Glutamatergic neuron (in vitro differentiated cells): ENCODE results near the gene PPDPF. TPM values are rescaled to one million over a fixed set of nuclear protein-coding genes. Genes with fewer than 3 reads are reported as not detected.

Source experiments
- DNase-seq: peaks from one replicate; pipeline ENCODE4 v3.0.0; 2022
- H3K27ac Mint-ChIP-seq: one replicate; pipeline ENCODE4 v1.8.0; 2020; ENCODE audit warnings: mild to moderate bottlenecking, mixed read lengths, inconsistent platforms; ENCODE audit not compliant: unreplicated experiment
- H3K27me3 Mint-ChIP-seq: one replicate; pipeline ENCODE4 v1.8.0; 2020; ENCODE audit warnings: mild to moderate bottlenecking, moderate library complexity, mixed read lengths, inconsistent platforms; ENCODE audit not compliant: unreplicated experiment
- H3K36me3 Mint-ChIP-seq: one replicate; pipeline ENCODE4 v1.8.0; 2020; ENCODE audit warnings: mild to moderate bottlenecking, mixed read lengths, inconsistent platforms; ENCODE audit not compliant: unreplicated experiment
- H3K4me1 Mint-ChIP-seq: one replicate; pipeline ENCODE4 v1.8.0; 2020; ENCODE audit warnings: mild to moderate bottlenecking, low read depth, mixed read lengths, inconsistent platforms; ENCODE audit not compliant: unreplicated experiment
- H3K4me3 Mint-ChIP-seq: one replicate; pipeline ENCODE4 v1.8.0; 2020; ENCODE audit warnings: mild to moderate bottlenecking, mixed read lengths, inconsistent platforms; ENCODE audit not compliant: unreplicated experiment
- H3K9me3 Mint-ChIP-seq: one replicate; pipeline ENCODE4 v1.8.0; 2020; ENCODE audit warnings: mild to moderate bottlenecking, moderate library complexity, mixed read lengths, inconsistent platforms; ENCODE audit not compliant: unreplicated experiment
- total RNA-seq: library from RNA; stranded (reverse); fragmentation: NEBNext Ultra II Directional; extraction: Animal tissue kit (Norgen Biotek cat#: 25700); gene quantifications from one replicate; pipeline ENCODE4 v1.2.1, GENCODE V29; 2021; ENCODE audit not compliant: unreplicated experiment
- TF ChIP-seq, protein P1 (sequence below): fragments of 200-600 bp; sonication (generic); IDR thresholded peaks from one replicate; pipeline ENCODE4 v1.5.0; 2021; ENCODE audit not compliant: partially characterized antibody, unreplicated experiment

PPDPF gene
- total RNA-seq, 1 donor from 2014 or later, result 293 TPM

GRCh38 chr20:63492518-63492917 is 28.0 kb upstream of the PPDPF start:
- Mint-ChIP-seq H3K4me3 (no peak overlapping the region), H3K36me3 (peaks cover 14% of the 10 kb centered on the region), H3K9me3 (peaks cover 4% of the 10 kb centered on the region), H3K27ac (peak overlapping the region; percentile 14), H3K27me3 (peaks cover 10% of the 10 kb centered on the region), H3K4me1 (no peaks in the 10 kb centered on the region)
- TF ChIP-seq, protein P1, sequence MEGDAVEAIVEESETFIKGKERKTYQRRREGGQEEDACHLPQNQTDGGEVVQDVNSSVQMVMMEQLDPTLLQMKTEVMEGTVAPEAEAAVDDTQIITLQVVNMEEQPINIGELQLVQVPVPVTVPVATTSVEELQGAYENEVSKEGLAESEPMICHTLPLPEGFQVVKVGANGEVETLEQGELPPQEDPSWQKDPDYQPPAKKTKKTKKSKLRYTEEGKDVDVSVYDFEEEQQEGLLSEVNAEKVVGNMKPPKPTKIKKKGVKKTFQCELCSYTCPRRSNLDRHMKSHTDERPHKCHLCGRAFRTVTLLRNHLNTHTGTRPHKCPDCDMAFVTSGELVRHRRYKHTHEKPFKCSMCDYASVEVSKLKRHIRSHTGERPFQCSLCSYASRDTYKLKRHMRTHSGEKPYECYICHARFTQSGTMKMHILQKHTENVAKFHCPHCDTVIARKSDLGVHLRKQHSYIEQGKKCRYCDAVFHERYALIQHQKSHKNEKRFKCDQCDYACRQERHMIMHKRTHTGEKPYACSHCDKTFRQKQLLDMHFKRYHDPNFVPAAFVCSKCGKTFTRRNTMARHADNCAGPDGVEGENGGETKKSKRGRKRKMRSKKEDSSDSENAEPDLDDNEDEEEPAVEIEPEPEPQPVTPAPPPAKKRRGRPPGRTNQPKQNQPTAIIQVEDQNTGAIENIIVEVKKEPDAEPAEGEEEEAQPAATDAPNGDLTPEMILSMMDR, result no peak
- no peak for DNase-seq

DNA sequence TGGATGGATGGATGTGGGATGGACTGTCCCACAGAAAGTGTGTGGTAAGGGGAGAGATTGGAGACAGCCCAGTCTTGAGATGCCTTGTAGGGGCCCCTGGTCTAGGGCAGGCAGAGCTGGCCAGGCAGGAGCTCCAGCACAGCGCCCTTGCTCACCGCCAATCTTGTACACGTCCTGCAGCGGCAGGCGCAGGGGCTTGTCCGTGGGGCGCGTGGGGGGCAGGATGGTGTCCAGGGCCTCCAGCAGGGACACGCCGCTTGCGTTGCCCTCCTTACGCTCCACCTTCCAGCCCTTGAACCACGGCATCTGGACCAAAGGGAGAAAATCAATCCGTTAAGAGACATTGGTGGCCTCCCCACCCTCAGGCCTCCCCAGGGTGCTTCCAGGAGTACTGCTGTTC is 27.6 kb upstream of the PPDPF start:
- no peaks in the 10 kb centered on the region for H3K4me1 Mint-ChIP-seq
- no peak for DNase-seq
- TF ChIP-seq, protein P1, result no peak
- H3K36me3 Mint-ChIP-seq, result peaks cover 14% of the 10 kb centered on the region
- no peak overlapping the region for H3K4me3 Mint-ChIP-seq
- peaks cover 4% of the 10 kb centered on the region for H3K9me3 Mint-ChIP-seq
- H3K27ac Mint-ChIP-seq, result peak overlapping the region; percentile 14
- peaks cover 10% of the 10 kb centered on the region for H3K27me3 Mint-ChIP-seq

DNA sequence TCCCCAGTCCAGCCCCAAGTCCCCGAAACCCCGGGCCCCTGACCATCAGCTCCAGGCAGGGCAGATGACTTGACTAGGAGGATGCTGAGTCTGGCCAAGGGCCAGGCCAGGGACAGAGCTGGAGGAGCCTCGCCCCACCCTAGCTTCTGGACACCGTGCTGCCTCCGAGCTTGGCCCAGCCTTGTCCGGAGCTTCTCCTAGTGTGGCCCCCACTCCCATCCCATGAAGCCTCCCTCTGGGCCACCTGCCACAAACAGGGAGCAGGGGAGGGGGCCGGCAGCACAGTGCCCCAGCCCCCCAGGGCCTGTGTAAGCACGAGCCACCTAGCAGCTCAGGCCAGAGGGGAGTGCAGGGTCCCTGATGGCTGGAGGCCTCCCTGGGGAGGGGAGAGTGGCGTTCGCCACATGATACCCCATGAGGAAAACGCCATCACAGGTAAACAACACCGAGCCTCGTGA is 27.0 kb upstream of the PPDPF start:
- peaks cover 10% of the 10 kb centered on the region for H3K27me3 Mint-ChIP-seq
- TF ChIP-seq, protein P1, result no peak

GRCh38 chr20:63494084-63494419 is 26.5 kb upstream of the PPDPF start:
- peaks cover 14% of the 10 kb centered on the region for H3K36me3 Mint-ChIP-seq
- DNase-seq, result no peak
- no peak overlapping the region for H3K4me3 Mint-ChIP-seq
- H3K4me1 Mint-ChIP-seq, result no peaks in the 10 kb centered on the region
- H3K27me3 Mint-ChIP-seq, result peaks cover 10% of the 10 kb centered on the region
- H3K9me3 Mint-ChIP-seq, result peaks cover 4% of the 10 kb centered on the region
- TF ChIP-seq, protein P1, result no peak
- H3K27ac Mint-ChIP-seq, result no peak overlapping the region

More for the DNA sequence above, 27.0 kb upstream of the PPDPF start:
- Mint-ChIP-seq H3K4me3 (no peak overlapping the region), H3K36me3 (peaks cover 14% of the 10 kb centered on the region), H3K9me3 (peaks cover 4% of the 10 kb centered on the region), H3K27ac (no peak overlapping the region), H3K4me1 (no peaks in the 10 kb centered on the region)
- DNase-seq, result no peak

GRCh38 chr20:63494420-63495166 is 26.0 kb upstream of the PPDPF start:
- Mint-ChIP-seq H3K4me1 (no peaks in the 10 kb centered on the region), H3K27ac (no peak overlapping the region), H3K4me3 (no peak overlapping the region), H3K36me3 (peaks cover 14% of the 10 kb centered on the region), H3K9me3 (peaks cover 4% of the 10 kb centered on the region), H3K27me3 (peaks cover 8% of the 10 kb centered on the region)
- TF ChIP-seq, protein P1, result no peak
- DNase-seq, result peak; percentile 25
